Measurements from ENCODE around the gene MAP7D3.

MAP7D3 gene

DNA sequence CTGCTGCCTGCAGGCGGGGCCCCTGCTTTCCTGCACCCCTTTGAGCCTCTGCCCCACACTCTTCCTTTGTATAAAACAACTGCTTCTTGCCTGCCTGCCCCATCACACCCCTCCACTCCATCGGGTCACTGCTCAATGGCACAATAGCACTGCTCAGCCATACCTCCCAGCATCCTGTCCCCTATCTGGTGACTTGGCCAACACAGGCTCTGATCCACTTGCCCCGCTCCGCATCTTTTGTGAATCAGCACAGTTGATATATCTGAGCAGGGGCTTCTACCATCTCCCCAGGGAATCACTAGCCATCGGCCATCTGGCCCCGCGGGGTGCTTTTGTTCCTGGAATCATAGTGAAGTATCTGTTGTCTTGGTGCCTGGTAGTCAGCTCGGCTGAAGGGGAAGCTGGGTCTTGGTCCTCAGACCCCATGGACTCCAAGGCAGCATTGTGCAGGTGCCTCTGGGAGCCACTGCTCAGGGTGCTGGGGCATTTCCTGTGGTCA lies 45.3 kb downstream of the MAP7D3 start:
- H3K27ac ChIP-seq (ENCODE audit: low read depth, low read length, severe bottlenecking): no peak overlapping the region
- H3K4me3 ChIP-seq (ENCODE audit: extremely low read depth, insufficient read depth, low read length, poor library complexity, severe bottlenecking): no peak overlapping the region
- peaks cover 7% of the 10 kb centered on the region for H3K4me1 ChIP-seq (ENCODE audit: control insufficient read depth, insufficient read depth, low read length, poor library complexity, severe bottlenecking)
- H3K36me3 ChIP-seq (ENCODE audit: control insufficient read depth, insufficient read depth, low read length): no peaks in the 10 kb centered on the region
- H3K9me3 ChIP-seq (ENCODE audit: control insufficient read depth, low read length): no peaks in the 10 kb centered on the region
- 86% methylated on average over 1 of the region's 8 CpGs; no CpG with 5 or more reads in 1 of the 2 experiments for WGBS, 2 experiments (ENCODE audit: insufficient coverage in 2 of 2)

DNA sequence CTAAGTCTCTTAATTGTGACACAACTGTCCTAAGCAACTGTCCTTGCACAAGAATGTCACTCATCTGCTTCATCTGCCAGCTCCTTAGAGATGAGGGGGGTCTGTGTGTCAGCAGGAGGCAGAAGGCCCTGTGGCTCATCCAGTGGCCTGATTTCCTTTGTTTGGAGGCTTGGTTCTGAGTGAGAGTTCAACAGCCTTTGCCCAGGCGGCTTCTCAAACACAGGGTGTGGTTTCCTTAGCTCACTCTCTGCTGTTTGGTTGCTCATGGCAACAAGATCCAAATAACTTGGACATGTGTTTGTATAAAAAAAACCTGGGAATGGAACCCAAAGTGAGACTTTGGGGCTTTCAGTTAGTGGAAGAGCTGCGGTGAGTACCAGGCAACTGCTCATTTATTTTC lies 46.6 kb downstream of the MAP7D3 start:
- Histone ChIP-seq H3K36me3 (ENCODE audit: control insufficient read depth, insufficient read depth, low read length) (no peaks in the 10 kb centered on the region), H3K4me3 (ENCODE audit: extremely low read depth, insufficient read depth, low read length, poor library complexity, severe bottlenecking) (no peak overlapping the region), H3K9me3 (ENCODE audit: control insufficient read depth, low read length) (no peaks in the 10 kb centered on the region), H3K4me1 (ENCODE audit: control insufficient read depth, insufficient read depth, low read length, poor library complexity, severe bottlenecking) (peaks cover 7% of the 10 kb centered on the region), H3K27ac (ENCODE audit: low read depth, low read length, severe bottlenecking) (no peak overlapping the region)
- WGBS, 2 experiments (ENCODE audit: insufficient coverage in 2 of 2): no CpG with 5 or more reads among the region's 2 CpGs

DNA sequence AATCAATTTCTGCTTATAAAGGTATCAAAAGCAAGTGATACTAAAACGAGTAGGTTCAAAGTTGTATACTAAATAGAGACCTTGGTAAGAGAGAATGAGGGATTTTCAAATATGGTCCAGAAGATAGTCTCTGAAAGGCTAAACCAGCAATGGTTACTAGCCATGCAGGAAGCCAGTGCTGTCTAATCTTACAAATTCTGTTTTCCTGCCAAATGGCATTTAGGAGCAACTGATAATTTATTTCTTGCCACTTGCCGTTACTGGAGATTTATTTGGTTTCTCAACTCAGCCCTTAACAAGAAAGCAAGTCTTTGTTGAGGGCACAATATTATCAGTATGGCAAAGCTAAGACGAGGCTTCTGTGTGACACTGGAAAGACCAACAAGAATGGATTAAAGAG lies 47.2 kb downstream of the MAP7D3 start:
- Histone ChIP-seq H3K36me3 (ENCODE audit: control insufficient read depth, insufficient read depth, low read length) (no peaks in the 10 kb centered on the region), H3K4me3 (ENCODE audit: extremely low read depth, insufficient read depth, low read length, poor library complexity, severe bottlenecking) (no peak overlapping the region), H3K9me3 (ENCODE audit: control insufficient read depth, low read length) (no peaks in the 10 kb centered on the region), H3K27ac (ENCODE audit: low read depth, low read length, severe bottlenecking) (no peak overlapping the region), H3K4me1 (ENCODE audit: control insufficient read depth, insufficient read depth, low read length, poor library complexity, severe bottlenecking) (peaks cover 7% of the 10 kb centered on the region)
- WGBS, 2 experiments (ENCODE audit: insufficient coverage in 2 of 2): 100% methylated on average over 1 of the region's 3 CpGs; no CpG with 5 or more reads in 1 of the 2 experiments

DNA sequence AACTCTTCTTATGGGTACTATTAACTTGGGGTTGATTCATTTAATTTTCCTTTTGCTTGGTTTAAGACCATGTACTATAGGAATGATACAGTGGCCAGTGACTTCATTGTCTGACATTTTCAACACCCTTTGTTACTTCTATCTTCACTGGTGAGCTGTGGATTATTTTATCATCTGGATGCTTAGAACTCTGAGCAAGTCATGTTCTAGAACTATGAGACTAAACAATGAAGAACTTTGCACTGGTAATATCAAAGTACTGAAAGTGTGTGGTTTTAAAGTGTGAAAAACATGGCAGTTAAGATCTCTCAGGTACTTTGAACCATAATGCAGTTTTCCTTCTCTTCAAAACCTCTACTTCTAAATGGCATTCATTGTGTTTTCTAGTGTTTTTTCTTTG lies 47.8 kb downstream of the MAP7D3 start:
- H3K4me3 ChIP-seq (ENCODE audit: extremely low read depth, insufficient read depth, low read length, poor library complexity, severe bottlenecking): no peak overlapping the region
- H3K4me1 ChIP-seq (ENCODE audit: control insufficient read depth, insufficient read depth, low read length, poor library complexity, severe bottlenecking): peaks cover 7% of the 10 kb centered on the region
- H3K27ac ChIP-seq (ENCODE audit: low read depth, low read length, severe bottlenecking): no peak overlapping the region
- H3K9me3 ChIP-seq (ENCODE audit: control insufficient read depth, low read length): no peaks in the 10 kb centered on the region
- no peaks in the 10 kb centered on the region for H3K36me3 ChIP-seq (ENCODE audit: control insufficient read depth, insufficient read depth, low read length)

DNA sequence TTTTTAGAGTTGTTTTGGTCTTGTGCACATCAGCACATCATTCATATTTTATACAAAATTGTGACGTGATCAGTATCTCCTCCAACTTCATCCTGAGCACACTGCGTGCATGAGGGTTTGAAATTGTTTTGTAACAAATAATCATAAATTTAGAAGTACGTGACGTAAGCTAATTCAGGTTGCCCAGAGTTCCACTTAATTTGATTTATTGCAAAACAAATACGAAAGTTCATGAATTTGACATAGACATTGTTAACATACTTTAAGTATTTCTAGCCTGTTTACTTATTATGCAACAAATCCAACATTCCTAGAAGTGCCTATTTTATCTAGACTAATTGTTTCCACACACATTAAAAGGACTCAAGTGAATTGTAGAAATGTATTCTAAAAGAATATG lies 48.3 kb downstream of the MAP7D3 start:
- Histone ChIP-seq H3K36me3 (ENCODE audit: control insufficient read depth, insufficient read depth, low read length) (no peaks in the 10 kb centered on the region), H3K4me3 (ENCODE audit: extremely low read depth, insufficient read depth, low read length, poor library complexity, severe bottlenecking) (no peak overlapping the region), H3K9me3 (ENCODE audit: control insufficient read depth, low read length) (no peaks in the 10 kb centered on the region), H3K4me1 (ENCODE audit: control insufficient read depth, insufficient read depth, low read length, poor library complexity, severe bottlenecking) (peaks cover 7% of the 10 kb centered on the region), H3K27ac (ENCODE audit: low read depth, low read length, severe bottlenecking) (no peak overlapping the region)
- WGBS, 2 experiments (ENCODE audit: insufficient coverage in 2 of 2): no CpG with 5 or more reads among the region's 5 CpGs

DNA sequence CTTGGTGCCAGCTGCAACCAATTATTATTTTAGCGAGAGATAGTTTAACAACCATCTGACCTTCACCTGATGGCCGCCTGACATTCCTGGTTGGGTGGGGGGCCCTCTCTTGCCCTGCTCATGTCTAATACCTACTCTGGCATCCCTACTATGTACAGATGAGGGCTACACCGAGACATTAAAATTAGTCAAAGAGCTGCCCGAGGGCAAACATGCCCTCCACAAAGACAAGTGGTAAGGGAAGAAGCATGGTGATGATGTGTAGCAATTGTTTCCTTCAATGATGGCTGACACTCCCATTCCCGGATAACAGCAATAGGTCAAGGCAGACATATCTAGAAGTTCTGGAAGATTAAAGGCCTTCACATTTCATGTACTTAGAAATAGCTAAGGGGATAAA lies 49.6 kb downstream of the MAP7D3 start:
- WGBS, 2 experiments (ENCODE audit: insufficient coverage in 2 of 2): no CpG with 5 or more reads among the region's 5 CpGs
- no peak overlapping the region for H3K27ac ChIP-seq (ENCODE audit: low read depth, low read length, severe bottlenecking)
- H3K9me3 ChIP-seq (ENCODE audit: control insufficient read depth, low read length): no peaks in the 10 kb centered on the region
- no peak overlapping the region for H3K4me3 ChIP-seq (ENCODE audit: extremely low read depth, insufficient read depth, low read length, poor library complexity, severe bottlenecking)
- peaks cover 7% of the 10 kb centered on the region for H3K4me1 ChIP-seq (ENCODE audit: control insufficient read depth, insufficient read depth, low read length, poor library complexity, severe bottlenecking)
- no peaks in the 10 kb centered on the region for H3K36me3 ChIP-seq (ENCODE audit: control insufficient read depth, insufficient read depth, low read length)

DNA sequence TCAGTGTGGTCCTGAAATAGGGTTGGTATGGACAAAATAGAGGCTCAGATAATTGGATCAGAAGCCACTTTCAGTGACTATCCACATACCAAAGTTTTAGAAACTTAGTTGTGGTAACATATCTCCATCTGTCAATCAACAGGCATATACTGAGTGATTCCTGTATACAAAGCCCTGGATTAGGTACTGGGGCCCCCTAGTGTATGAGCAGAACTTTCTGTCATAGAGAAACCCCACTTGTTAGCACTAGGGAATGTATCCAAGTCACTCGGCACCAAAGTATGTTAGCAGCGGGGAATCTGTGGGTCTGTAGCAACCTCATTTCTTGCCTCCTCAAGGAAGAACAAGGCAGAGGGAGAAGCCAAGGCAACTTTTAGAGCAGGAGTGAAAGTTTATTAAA lies 50.7 kb downstream of the MAP7D3 start:
- H3K4me1 ChIP-seq (ENCODE audit: control insufficient read depth, insufficient read depth, low read length, poor library complexity, severe bottlenecking): peaks cover 7% of the 10 kb centered on the region
- WGBS, 2 experiments (ENCODE audit: insufficient coverage in 2 of 2): no CpG with 5 or more reads among the region's 2 CpGs
- H3K27ac ChIP-seq (ENCODE audit: low read depth, low read length, severe bottlenecking): no peak overlapping the region
- H3K4me3 ChIP-seq (ENCODE audit: extremely low read depth, insufficient read depth, low read length, poor library complexity, severe bottlenecking): no peak overlapping the region
- H3K9me3 ChIP-seq (ENCODE audit: control insufficient read depth, low read length): no peaks in the 10 kb centered on the region
- H3K36me3 ChIP-seq (ENCODE audit: control insufficient read depth, insufficient read depth, low read length): no peaks in the 10 kb centered on the region

DNA sequence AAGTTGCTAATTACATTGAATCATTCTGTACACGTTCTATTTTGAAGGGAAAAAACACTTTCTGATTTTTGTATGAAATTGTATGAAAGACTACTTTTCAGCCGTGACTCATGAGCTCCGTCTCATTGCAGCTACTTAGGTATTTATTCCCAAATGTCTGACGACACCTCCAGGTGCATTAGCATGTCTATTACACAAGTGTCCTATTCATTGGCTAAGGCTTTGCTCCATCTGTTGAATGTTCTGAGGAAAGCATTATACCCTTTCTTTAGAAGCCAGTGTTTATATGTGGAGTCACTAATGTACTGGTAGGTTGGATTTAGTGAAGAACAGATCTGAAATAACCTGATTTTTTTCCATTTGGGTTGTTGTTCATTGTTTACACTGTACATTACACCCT lies 51.8 kb downstream of the MAP7D3 start:
- H3K27ac ChIP-seq (ENCODE audit: low read depth, low read length, severe bottlenecking): no peak overlapping the region
- no peak overlapping the region for H3K4me3 ChIP-seq (ENCODE audit: extremely low read depth, insufficient read depth, low read length, poor library complexity, severe bottlenecking)
- no peaks in the 10 kb centered on the region for H3K36me3 ChIP-seq (ENCODE audit: control insufficient read depth, insufficient read depth, low read length)
- WGBS, 2 experiments (ENCODE audit: insufficient coverage in 2 of 2): no CpG with 5 or more reads among the region's 4 CpGs
- peaks cover 3% of the 10 kb centered on the region for H3K4me1 ChIP-seq (ENCODE audit: control insufficient read depth, insufficient read depth, low read length, poor library complexity, severe bottlenecking)
- H3K9me3 ChIP-seq (ENCODE audit: control insufficient read depth, low read length): no peaks in the 10 kb centered on the region

DNA sequence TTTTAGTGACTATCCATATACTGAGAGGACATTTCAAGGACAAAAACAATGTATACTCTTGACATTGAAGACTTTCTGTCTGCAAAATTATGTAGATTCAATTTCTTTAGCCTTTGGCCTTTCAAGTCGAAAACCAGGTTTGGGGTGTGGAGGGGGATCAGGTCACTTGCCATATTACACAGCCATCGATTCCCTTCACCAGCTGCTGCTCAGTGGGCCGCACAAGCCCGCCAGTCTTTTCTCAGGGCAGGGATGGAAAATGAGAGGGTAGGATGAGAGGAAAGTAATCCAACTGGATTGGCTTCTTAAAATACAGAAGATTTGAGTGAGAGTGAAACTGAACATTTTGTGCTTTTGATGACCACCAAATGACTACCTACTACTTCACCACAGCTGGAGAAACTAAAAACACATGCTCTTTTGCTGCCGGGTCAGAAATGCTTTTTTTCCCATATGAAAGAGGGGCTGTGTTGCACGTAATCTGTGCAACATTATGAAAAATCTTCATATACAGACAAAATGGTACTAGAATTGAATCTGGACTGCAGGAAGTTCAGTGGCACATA lies 52.4 kb downstream of the MAP7D3 start:
- Histone ChIP-seq H3K27ac (ENCODE audit: low read depth, low read length, severe bottlenecking) (no peak overlapping the region), H3K36me3 (ENCODE audit: control insufficient read depth, insufficient read depth, low read length) (no peaks in the 10 kb centered on the region), H3K4me3 (ENCODE audit: extremely low read depth, insufficient read depth, low read length, poor library complexity, severe bottlenecking) (no peak overlapping the region), H3K4me1 (ENCODE audit: control insufficient read depth, insufficient read depth, low read length, poor library complexity, severe bottlenecking) (no peaks in the 10 kb centered on the region), H3K9me3 (ENCODE audit: control insufficient read depth, low read length) (no peaks in the 10 kb centered on the region)
- WGBS, 2 experiments (ENCODE audit: insufficient coverage in 2 of 2): no CpG with 5 or more reads among the region's 6 CpGs

DNA sequence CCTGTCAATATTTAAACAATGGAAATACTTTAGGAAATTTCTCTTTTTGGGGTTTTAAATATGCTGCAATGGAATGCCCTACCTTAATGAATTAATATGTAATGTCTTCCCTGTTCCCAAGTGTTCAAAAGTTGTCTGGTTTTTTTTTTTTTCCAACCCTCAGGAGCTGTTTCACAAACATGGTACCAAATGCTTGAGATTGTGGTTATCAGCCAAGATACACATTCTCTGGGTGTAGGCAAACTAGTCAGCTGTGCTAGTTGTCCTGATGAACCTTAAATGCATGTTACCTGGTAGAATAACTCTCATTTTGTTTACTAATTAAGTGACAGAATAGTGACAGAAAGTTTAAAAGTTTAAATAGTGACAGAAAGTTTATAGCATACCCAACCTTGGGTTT lies 53.2 kb downstream of the MAP7D3 start:
- H3K27ac ChIP-seq (ENCODE audit: low read depth, low read length, severe bottlenecking): no peak overlapping the region
- peaks cover 3% of the 10 kb centered on the region for H3K4me1 ChIP-seq (ENCODE audit: control insufficient read depth, insufficient read depth, low read length, poor library complexity, severe bottlenecking)
- H3K36me3 ChIP-seq (ENCODE audit: control insufficient read depth, insufficient read depth, low read length): no peaks in the 10 kb centered on the region
- no peaks in the 10 kb centered on the region for H3K9me3 ChIP-seq (ENCODE audit: control insufficient read depth, low read length)
- H3K4me3 ChIP-seq (ENCODE audit: extremely low read depth, insufficient read depth, low read length, poor library complexity, severe bottlenecking): no peak overlapping the region

DNA sequence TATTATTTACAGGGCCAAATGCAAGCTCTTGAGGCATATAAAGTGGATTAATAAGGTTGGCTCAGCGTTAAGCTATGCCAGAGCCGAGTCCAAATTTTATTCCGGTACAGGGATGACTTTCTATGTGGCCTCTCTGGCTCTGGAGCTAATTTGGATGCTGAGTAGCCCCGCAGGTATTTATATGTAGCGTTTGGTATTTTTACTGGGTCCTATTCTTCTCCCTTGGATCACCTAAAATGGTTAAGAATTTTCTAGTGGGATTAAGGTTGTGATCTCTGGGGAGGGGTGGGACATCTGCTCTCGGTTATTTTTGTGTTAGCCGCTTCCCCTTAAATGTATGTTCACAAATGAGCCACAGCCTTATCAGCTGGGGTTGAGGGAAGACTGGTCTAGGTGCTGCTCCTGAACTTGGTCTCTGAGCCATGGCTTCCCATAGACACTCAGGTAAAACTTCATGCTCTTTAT lies 54.5 kb downstream of the MAP7D3 start:
- no peak overlapping the region for H3K4me3 ChIP-seq (ENCODE audit: extremely low read depth, insufficient read depth, low read length, poor library complexity, severe bottlenecking)

More for the DNA sequence above, 54.5 kb downstream of the MAP7D3 start:
- H3K27ac ChIP-seq (ENCODE audit: low read depth, low read length, severe bottlenecking): no peak overlapping the region
- 60% methylated on average over 1 of the region's 7 CpGs; no CpG with 5 or more reads in 1 of the 2 experiments for WGBS, 2 experiments (ENCODE audit: insufficient coverage in 2 of 2)
- no peaks in the 10 kb centered on the region for H3K36me3 ChIP-seq (ENCODE audit: control insufficient read depth, insufficient read depth, low read length)
- no peaks in the 10 kb centered on the region for H3K9me3 ChIP-seq (ENCODE audit: control insufficient read depth, low read length)
- H3K4me1 ChIP-seq (ENCODE audit: control insufficient read depth, insufficient read depth, low read length, poor library complexity, severe bottlenecking): peaks cover 3% of the 10 kb centered on the region
